GM23338 (cell line): ENCODE measurements around the gene TMEM63C. TPM values are rescaled to one million over a fixed set of nuclear protein-coding genes. Genes with fewer than 3 reads are reported as not detected.

Experiments used
- ATAC-seq: fragments of 200-7000 bp; cut with Tn5 transposase; 3 replicates; pipeline ENCODE4 v1.9.1; 2020
- DNase-seq: peaks from one replicate; pipeline ENCODE4 v3.0.0-alpha.2; 2015; ENCODE audit warnings: low spot score
- H2AFZ ChIP-seq: fragments of 200-600 bp; sonication (generic); 2 replicates; pipeline ENCODE4 v1.8.0; 2016; ENCODE audit warnings: antibody characterized with exemption, mild to moderate bottlenecking, moderate library complexity
- H3F3A ChIP-seq: fragments of 200-600 bp; sonication (generic); replicated peaks from 2 replicates; pipeline ENCODE4 v1.8.0; 2017; ENCODE audit warnings: antibody characterized with exemption, mixed run types, low read depth
- H3K27ac ChIP-seq: fragments of 200-600 bp; sonication (generic); 2 replicates; pipeline ENCODE4 v1.6.1; 2016; ENCODE audit warnings: low read depth
- H3K27me3 ChIP-seq: fragments of 200-600 bp; sonication (generic); 2 replicates; pipeline ENCODE4 v1.8.0; 2016; ENCODE audit warnings: mild to moderate bottlenecking, mixed run types, moderate library complexity; ENCODE audit not compliant: insufficient read depth
- H3K36me3 ChIP-seq: fragments of 200-600 bp; sonication (generic); 2 replicates; pipeline ENCODE4 v1.8.0; 2016; ENCODE audit warnings: mild to moderate bottlenecking; ENCODE audit not compliant: insufficient read depth
- H3K4me1 ChIP-seq: fragments of 200-600 bp; sonication (generic); 2 replicates; pipeline ENCODE4 v1.8.0; 2016; ENCODE audit warnings: mild to moderate bottlenecking, moderate library complexity; ENCODE audit not compliant: insufficient read depth
- H3K4me2 ChIP-seq: fragments of 200-600 bp; sonication (generic); 2 replicates; pipeline ENCODE4 v1.7.1; 2017; ENCODE audit warnings: mixed run types
- H3K4me3 ChIP-seq: fragments of 200-600 bp; sonication (generic); 2 replicates; pipeline ENCODE4 v1.6.1; 2016; ENCODE audit warnings: mixed run types
- H3K79me2 ChIP-seq: fragments of 200-600 bp; sonication (generic); replicated peaks from 2 replicates; pipeline ENCODE4 v1.8.0; 2017; ENCODE audit warnings: mild to moderate bottlenecking; ENCODE audit not compliant: insufficient read depth
- H3K9me2 ChIP-seq: fragments of 200-600 bp; sonication (generic); 2 replicates; pipeline ENCODE4 v1.8.0; 2017; ENCODE audit not compliant: insufficient read depth
- H4K20me1 ChIP-seq: fragments of 200-600 bp; sonication (generic); replicated peaks from 2 replicates; pipeline ENCODE4 v1.8.0; 2017; ENCODE audit warnings: mild to moderate bottlenecking; ENCODE audit not compliant: insufficient read depth
- H3K27ac Mint-ChIP-seq: 2 replicates; pipeline ENCODE4 v1.8.0; 2020; ENCODE audit warnings: inconsistent platforms, mild to moderate bottlenecking, moderate library complexity, mixed read lengths
- H3K27me3 Mint-ChIP-seq: 3 replicates; pipeline ENCODE4 v1.8.0; 2022; ENCODE audit warnings: low read depth, mild to moderate bottlenecking, moderate library complexity, mixed read lengths, inconsistent platforms; ENCODE audit not compliant: insufficient read depth, poor library complexity
- H3K36me3 Mint-ChIP-seq: 3 replicates; pipeline ENCODE4 v1.8.0; 2021; ENCODE audit warnings: low read depth, mild to moderate bottlenecking, inconsistent platforms, moderate library complexity, mixed read lengths
- H3K4me1 Mint-ChIP-seq: 3 replicates; pipeline ENCODE4 v1.8.0; 2020; ENCODE audit warnings: mild to moderate bottlenecking, inconsistent platforms, mixed read lengths
- H3K4me3 Mint-ChIP-seq: 3 replicates; pipeline ENCODE4 v1.8.0; 2021; ENCODE audit warnings: moderate library complexity, mild to moderate bottlenecking, inconsistent platforms, mixed read lengths
- H3K9me3 Mint-ChIP-seq: 3 replicates; pipeline ENCODE4 v1.8.0; 2020; ENCODE audit warnings: moderate library complexity, mild to moderate bottlenecking, inconsistent platforms, mixed read lengths
- CREB1 ChIP-seq: fragments of 250-450 bp; sonication (Bioruptor Pico); IDR thresholded peaks from 2 replicates; pipeline ENCODE4 v1.5.0; 2020; ENCODE audit warnings: low read depth, mild to moderate bottlenecking, moderate library complexity
- CTCF ChIP-seq, 2 experiments: fragments of 200-600 bp in 1 of 2; sonication (generic) in 1 of 2; conservative IDR thresholded peaks; 2 replicates each; pipeline versions ENCODE4 v1.5.1 to v1.6.1; 2016 to 2017; ENCODE audit warnings: antibody characterized with exemption in 2 of 2, low read depth in 2 of 2, mild to moderate bottlenecking in 2 of 2, moderate library complexity in 1 of 2
- ETS1 ChIP-seq: IDR thresholded peaks from 2 replicates; pipeline ENCODE4 v1.6.1; 2016; ENCODE audit warnings: antibody characterized with exemption
- EZH2 ChIP-seq: fragments of 200-600 bp; sonication (generic); IDR thresholded peaks from one replicate; pipeline ENCODE4 v1.8.0; 2017; ENCODE audit warnings: antibody characterized with exemption, mild to moderate bottlenecking, low read depth; ENCODE audit not compliant: unreplicated experiment
- EZH2phosphoT487 ChIP-seq: fragments of 200-600 bp; sonication (generic); IDR thresholded peaks from one replicate; pipeline ENCODE4 v1.8.1; 2018; ENCODE audit warnings: antibody characterized with exemption; ENCODE audit not compliant: unreplicated experiment
- JUNB ChIP-seq: IDR thresholded peaks from one replicate; pipeline ENCODE4 v1.6.1; 2016; ENCODE audit warnings: antibody characterized with exemption; ENCODE audit not compliant: unreplicated experiment
- NANOG ChIP-seq: IDR thresholded peaks from 2 replicates; pipeline ENCODE4 v1.6.1; 2016; ENCODE audit warnings: antibody characterized with exemption, borderline replicate concordance
- STAT1 ChIP-seq: IDR thresholded peaks from one replicate; pipeline ENCODE4 v1.6.1; 2016; ENCODE audit warnings: antibody characterized with exemption; ENCODE audit not compliant: unreplicated experiment
- ZNF114 ChIP-seq: fragments of 250-450 bp; sonication (Bioruptor Pico); IDR thresholded peaks from 2 replicates; pipeline ENCODE4 v1.5.0; 2020; ENCODE audit warnings: mild to moderate bottlenecking, moderate library complexity
- ZNF331 ChIP-seq: fragments of 250-450 bp; sonication (Bioruptor Pico); IDR thresholded peaks from 2 replicates; pipeline ENCODE4 v1.5.0; 2020; ENCODE audit warnings: low read depth, mild to moderate bottlenecking, moderate library complexity
- ZNF462 ChIP-seq: fragments of 250-450 bp; sonication (Bioruptor Pico); IDR thresholded peaks from 2 replicates; pipeline ENCODE4 v1.5.0; 2020; ENCODE audit warnings: mild to moderate bottlenecking, moderate library complexity
- polyA plus RNA-seq: library from polyadenylated mRNA; unstranded; fragments of >200 nt; fragmentation: Nextera tagmentation; extraction: Ambion mirVana; gene quantifications from 2 replicates; pipeline ENCODE4 v1.2.1, GENCODE V29; 2016
- total RNA-seq: library from RNA; depleted of rRNA; stranded (reverse); fragments of >200 nt; shearing (Covaris generic); gene quantifications from 2 replicates; pipeline ENCODE4 v1.2.3, GENCODE V29; 2014

TMEM63C gene
- total and polyA plus RNA-seq, 2 experiments from 2014 or later: 2.1 to 6.3 TPM

GRCh38 chr14:77230914-77231313 lies 49.3 kb downstream of the TMEM63C start (continued):
- TF ChIP-seq ZNF462 (no peak), STAT1 (no peak)

GRCh38 chr14:77231721-77232120 lies 50.1 kb downstream of the TMEM63C start:
- Histone ChIP-seq H3K27me3 (no peaks in the 10 kb centered on the region), H3K27ac (no peak overlapping the region), H3K79me2 (no peaks in the 10 kb centered on the region), H3F3A (no peaks in the 10 kb centered on the region), H3K4me1 (no peaks in the 10 kb centered on the region), H3K4me2 (no peak overlapping the region), H3K36me3 (no peaks in the 10 kb centered on the region), H2AFZ (no peak overlapping the region), H3K4me3 (no peak overlapping the region), H3K9me2 (no peaks in the 10 kb centered on the region), H4K20me1 (no peaks in the 10 kb centered on the region)
- H3K9me3 Mint-ChIP-seq: no peaks in the 10 kb centered on the region; the same call in 2 of the 3 replicates
- no peaks in the 10 kb centered on the region for H3K36me3 Mint-ChIP-seq
- no peak overlapping the region for H3K27ac Mint-ChIP-seq
- peaks cover 3% of the 10 kb centered on the region; the same call in 1 of the 3 replicates for H3K4me1 Mint-ChIP-seq
- ATAC-seq: no peak
- H3K4me3 Mint-ChIP-seq: no peak overlapping the region
- no peak for DNase-seq
- H3K27me3 Mint-ChIP-seq: peaks cover 7% of the 10 kb centered on the region
- TF ChIP-seq CREB1 (CRISPR knock-in tag) (no peak), EZH2 (no peak), ETS1 (no peak), JUNB (no peak), CTCF (conservative IDR thresholded peaks at IDR 0.05; ENCODE audit: low read depth in 2 of 2) (no peak), STAT1 (no peak), ZNF331 (CRISPR knock-in tag) (no peak), ZNF114 (CRISPR knock-in tag) (no peak), NANOG (no peak), EZH2phosphoT487 (no peak)
